Esophagus muscularis mucosa (tissue), 4 donors: Measurements from ENCODE around the gene NUDT17. TPM values are rescaled to one million over a fixed set of nuclear protein-coding genes. Genes with fewer than 3 reads are reported as not detected.

Experiments
- DNase-seq: peaks from one replicate; pipeline ENCODE4 v3.0.0-alpha.2; 2017; ENCODE audit errors: extremely low spot score
- H3K27ac ChIP-seq, 4 donors: fragments of 200-600 bp; sonication (generic); replicated peaks in 1 of 4; 1 replicate in 3 of 4; 2 replicates in 1 of 4; pipeline ENCODE4 v1.5.1; 2016 to 2019; ENCODE audit warnings: mild to moderate bottlenecking in 1 of 4
- H3K27me3 ChIP-seq, 4 donors: fragments of 200-600 bp; sonication (generic); one replicate each; pipeline versions ENCODE4 v1.5.1 to v1.6.0; 2016 to 2019
- H3K36me3 ChIP-seq, 4 donors: fragments of 200-600 bp; sonication (generic); one replicate each; pipeline ENCODE4 v1.5.1; 2016 to 2019
- H3K4me1 ChIP-seq, 4 donors: fragments of 200-600 bp; sonication (generic); one replicate each; pipeline ENCODE4 v1.5.1; 2016 to 2019
- H3K4me3 ChIP-seq, 4 donors: fragments of 200-600 bp; sonication (generic); 1 replicate in 2 of 4; 2 replicates in 2 of 4; pipeline ENCODE4 v1.5.1; 2016 to 2019; ENCODE audit warnings: mild to moderate bottlenecking in 4 of 4, moderate library complexity in 1 of 4
- H3K9me3 ChIP-seq, 4 donors: fragments of 200-600 bp; sonication (generic); 1 replicate in 3 of 4; 2 replicates in 1 of 4; pipeline ENCODE4 v1.5.1; 2016 to 2019
- CTCF ChIP-seq, 3 experiments: fragments of 200-600 bp in 2 of 3; fragments of 450-650 bp in 1 of 3; sonication (generic) in 2 of 3; IDR thresholded peaks; one replicate each; pipeline ENCODE4 v1.5.1; 2017 to 2019; ENCODE audit warnings: antibody characterized with exemption in 3 of 3, mild to moderate bottlenecking in 2 of 3, moderate library complexity in 1 of 3
- EP300 ChIP-seq: sonication (generic); formaldehyde crosslinking; IDR thresholded peaks from one replicate; pipeline ENCODE4 v1.6.1; 2017; ENCODE audit warnings: antibody characterized with exemption
- POLR2A ChIP-seq: fragments of 450-650 bp; IDR thresholded peaks from one replicate; pipeline ENCODE4 v1.6.1; 2017; ENCODE audit warnings: antibody characterized with exemption, moderate library complexity, mild to moderate bottlenecking, low read depth
- POLR2AphosphoS5 ChIP-seq, 2 donors: sonication (generic); formaldehyde crosslinking; IDR thresholded peaks; one replicate each; pipeline ENCODE4 v1.6.1; 2017; ENCODE audit warnings: antibody characterized with exemption in 2 of 2
- WGBS: methylation state at CpG from one replicate; pipeline ENCODE4 v1.1.5; 2018; 5-methylcytosine and 5-hydroxymethylcytosine counted together
- intact Hi-C: fragments of 100-400 bp; cut with DNase I; formaldehyde crosslinking; loops from one replicate; pipeline ENCODE4 v1.15.1; 2023
- total RNA-seq, 4 donors: library from RNA; depleted of rRNA; stranded (reverse); fragments of >200 nt; gene quantifications; one replicate each; pipeline versions ENCODE4 v1.1.0 to v1.2.1, GENCODE V29; 2016

NUDT17 gene
- total RNA-seq, 4 donors from 2014 or later: 1.2 to 3.6 (median 1.6) TPM

DNA sequence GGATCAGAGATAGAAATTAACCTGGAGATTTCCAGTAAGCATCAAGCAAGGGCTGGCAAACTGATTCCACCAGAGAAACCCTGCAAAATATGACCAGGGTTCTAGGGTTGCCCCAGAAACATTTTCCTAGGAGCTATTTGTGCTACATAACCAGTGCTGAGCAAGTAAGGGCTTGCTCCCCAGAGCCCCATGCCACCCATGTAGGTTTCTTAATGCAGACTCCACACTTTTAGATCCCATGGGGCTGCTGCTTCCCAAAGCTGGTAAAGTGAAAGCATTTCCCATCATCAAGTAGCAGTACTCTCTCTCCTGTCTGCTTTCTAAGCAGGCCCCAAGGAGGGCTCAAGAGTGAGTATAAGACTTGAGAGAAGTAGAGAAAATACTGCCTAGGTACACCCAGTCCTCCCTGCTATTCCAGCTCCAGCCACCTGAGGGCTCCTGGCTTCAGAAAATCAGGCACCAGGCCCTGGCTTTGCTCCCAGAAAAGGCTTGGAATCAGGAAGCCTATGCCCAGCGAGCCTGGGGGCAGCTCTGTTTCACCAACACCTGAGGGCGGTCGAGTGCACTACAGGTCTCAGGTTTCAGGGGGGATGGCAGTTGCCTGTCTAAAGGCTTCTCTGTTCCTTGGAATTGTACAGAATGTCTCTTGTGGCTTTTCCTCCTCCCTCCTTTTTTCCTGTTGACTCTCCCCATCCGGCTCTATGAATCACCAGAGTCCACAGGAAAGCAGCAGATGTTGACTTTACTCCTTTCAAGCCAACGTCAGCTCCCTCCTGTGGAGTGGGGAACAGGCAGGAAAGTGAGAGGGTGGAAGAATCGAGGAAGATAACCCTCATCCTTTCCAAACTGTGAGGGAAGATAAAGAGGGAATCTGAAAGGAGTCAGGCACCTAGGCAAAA lies 46.4 kb downstream of the NUDT17 start:
- Histone ChIP-seq H3K4me3 (peak overlapping the region; percentile 17 to 42 (median 34)), H3K36me3 (no peaks in the 10 kb centered on the region), H3K27me3 (no peaks in the 10 kb centered on the region), H3K9me3 (no peaks in the 10 kb centered on the region), H3K4me1 (peaks cover 21 to 25% (median 23%) of the 10 kb centered on the region in 4 donors), H3K27ac (peak overlapping the region; percentile 76 to 84 (median 80))
- WGBS: 0% methylated on average over 3 of the region's 6 CpGs
- DNase-seq: peak; percentile 98
- TF ChIP-seq POLR2A: no peak
- TF ChIP-seq CTCF (IDR thresholded peaks at IDR 0.05): peak; percentile 89 to 100 (median 99)
- peak; percentile 75 to 86 for TF ChIP-seq POLR2AphosphoS5 (IDR thresholded peaks at IDR 0.05)
- intact Hi-C loops: loop anchor here (1.0 kb wide), 2 partner anchors 19 to 121 kb away; no protein-coding TSS in a partner anchor

- intact Hi-C loops: loop anchor here (1.0 kb wide), 2 partner anchors 19 to 121 kb away; no protein-coding TSS in a partner anchor
- H3K36me3 ChIP-seq: no peaks in the 10 kb centered on the region
- no peaks in the 10 kb centered on the region for H3K27me3 ChIP-seq
- H3K9me3 ChIP-seq: no peaks in the 10 kb centered on the region
- peaks cover 21 to 25% (median 23%) of the 10 kb centered on the region in 4 donors for H3K4me1 ChIP-seq
- peak overlapping the region; percentile 76 to 84 (median 80) for H3K27ac ChIP-seq
- no peak for TF ChIP-seq POLR2A
- no peak for TF ChIP-seq CTCF (IDR thresholded peaks at IDR 0.05)
- TF ChIP-seq POLR2AphosphoS5 (IDR thresholded peaks at IDR 0.05): no peak
- no peak for TF ChIP-seq EP300
- no peak for DNase-seq
- peak overlapping the region in 3 of 4 donors; percentile 32 to 42 (median 36) for H3K4me3 ChIP-seq
- WGBS: 53% methylated on average over 3 of the region's 3 CpGs
Measured at GRCh38 chr1:145892486-145893087, 47.2 kb downstream of the NUDT17 start.

GRCh38 chr1:145893306-145894055 lies 48.1 kb downstream of the NUDT17 start:
- Histone ChIP-seq H3K36me3 (no peaks in the 10 kb centered on the region), H3K27ac (peak overlapping the region in 3 of 4 donors; percentile 76 to 84 (median 78)), H3K4me3 (no peak overlapping the region), H3K27me3 (no peaks in the 10 kb centered on the region), H3K4me1 (peaks cover 21 to 25% (median 23%) of the 10 kb centered on the region in 4 donors), H3K9me3 (no peaks in the 10 kb centered on the region)
- intact Hi-C loops: no loop called here
- DNase-seq: no peak
- 91% methylated on average over 7 of the region's 7 CpGs for WGBS
- no peak for TF ChIP-seq CTCF (IDR thresholded peaks at IDR 0.05)
- TF ChIP-seq POLR2A: no peak
- no peak for TF ChIP-seq EP300
- TF ChIP-seq POLR2AphosphoS5 (IDR thresholded peaks at IDR 0.05): no peak

DNA sequence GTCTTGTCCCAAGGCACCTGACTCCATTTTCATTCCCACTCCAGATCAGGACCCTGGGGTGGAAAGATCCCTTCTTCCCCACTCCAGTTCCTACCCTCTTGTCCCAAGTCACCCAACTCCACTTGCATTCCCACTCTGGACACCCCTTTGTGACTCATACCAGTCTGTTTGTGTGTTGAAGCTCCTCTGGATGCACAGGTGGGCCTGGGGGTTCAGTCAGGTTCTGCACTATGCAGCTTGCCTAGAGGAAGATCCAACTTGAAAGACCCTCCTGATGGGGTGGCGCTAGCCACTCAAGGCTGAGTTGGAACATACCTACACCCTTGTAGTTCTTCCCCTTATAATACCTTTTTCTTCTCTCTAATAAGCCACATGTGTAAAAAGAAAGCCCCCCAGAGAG lies 50.0 kb downstream of the NUDT17 start:
- H3K27me3 ChIP-seq: no peaks in the 10 kb centered on the region
- 100% methylated on average over 1 of the region's 1 CpG for WGBS
- no peak for TF ChIP-seq EP300
- TF ChIP-seq POLR2AphosphoS5 (IDR thresholded peaks at IDR 0.05): no peak
- no peak for TF ChIP-seq POLR2A
- no peak for TF ChIP-seq CTCF (IDR thresholded peaks at IDR 0.05)
- intact Hi-C loops: no loop called here
- H3K36me3 ChIP-seq: no peaks in the 10 kb centered on the region
- H3K9me3 ChIP-seq: no peaks in the 10 kb centered on the region
- H3K27ac ChIP-seq: no peak overlapping the region
- no peak overlapping the region for H3K4me3 ChIP-seq
- H3K4me1 ChIP-seq: peaks cover 21 to 25% (median 23%) of the 10 kb centered on the region in 4 donors
- no peak for DNase-seq
